Neural progenitor cell (in vitro differentiated cells): ENCODE measurements around the gene PDGFC.

Experiments
- EZH2 ChIP-seq: fragments of 200-600 bp; sonication (generic); IDR thresholded peaks from 2 replicates; pipeline ENCODE4 v1.6.1; 2017; ENCODE audit warnings: antibody characterized with exemption, mild to moderate bottlenecking, moderate library complexity
- TF ChIP-seq, protein P1 (sequence below): fragments of 200-600 bp; sonication (generic); IDR thresholded peaks from 2 replicates; pipeline ENCODE4 v1.5.1; 2017; ENCODE audit warnings: antibody characterized with exemption, mild to moderate bottlenecking

GRCh38 chr4:156966836-156967235 lies 4.8 kb downstream of the PDGFC start:
- TF ChIP-seq, protein P1, sequence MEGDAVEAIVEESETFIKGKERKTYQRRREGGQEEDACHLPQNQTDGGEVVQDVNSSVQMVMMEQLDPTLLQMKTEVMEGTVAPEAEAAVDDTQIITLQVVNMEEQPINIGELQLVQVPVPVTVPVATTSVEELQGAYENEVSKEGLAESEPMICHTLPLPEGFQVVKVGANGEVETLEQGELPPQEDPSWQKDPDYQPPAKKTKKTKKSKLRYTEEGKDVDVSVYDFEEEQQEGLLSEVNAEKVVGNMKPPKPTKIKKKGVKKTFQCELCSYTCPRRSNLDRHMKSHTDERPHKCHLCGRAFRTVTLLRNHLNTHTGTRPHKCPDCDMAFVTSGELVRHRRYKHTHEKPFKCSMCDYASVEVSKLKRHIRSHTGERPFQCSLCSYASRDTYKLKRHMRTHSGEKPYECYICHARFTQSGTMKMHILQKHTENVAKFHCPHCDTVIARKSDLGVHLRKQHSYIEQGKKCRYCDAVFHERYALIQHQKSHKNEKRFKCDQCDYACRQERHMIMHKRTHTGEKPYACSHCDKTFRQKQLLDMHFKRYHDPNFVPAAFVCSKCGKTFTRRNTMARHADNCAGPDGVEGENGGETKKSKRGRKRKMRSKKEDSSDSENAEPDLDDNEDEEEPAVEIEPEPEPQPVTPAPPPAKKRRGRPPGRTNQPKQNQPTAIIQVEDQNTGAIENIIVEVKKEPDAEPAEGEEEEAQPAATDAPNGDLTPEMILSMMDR: no peak
- no peak for TF ChIP-seq EZH2
